Ovary (tissue), 3 donors: ENCODE results near the gene SYN1.

Experiments used
- EP300 ChIP-seq: sonication (generic); formaldehyde crosslinking; IDR thresholded peaks from one replicate; pipeline ENCODE4 v1.6.1; 2017; ENCODE audit warnings: antibody characterized with exemption
- POLR2A ChIP-seq: fragments of 450-650 bp; IDR thresholded peaks from one replicate; pipeline ENCODE4 v1.6.1; 2017; ENCODE audit warnings: antibody characterized with exemption, mild to moderate bottlenecking, moderate library complexity
- TF ChIP-seq, protein P1 (sequence below), 3 donors: fragments of 450-650 bp in 2 of 3; fragments of 200-600 bp in 1 of 3; IDR thresholded peaks; one replicate each; pipeline versions ENCODE4 v1.5.1 to v1.8.0; 2016 to 2022; ENCODE audit warnings: antibody characterized with exemption in 3 of 3, mild to moderate bottlenecking in 1 of 3
- donor health status: DM: no; HTN: no; CAD: no.

DNA sequence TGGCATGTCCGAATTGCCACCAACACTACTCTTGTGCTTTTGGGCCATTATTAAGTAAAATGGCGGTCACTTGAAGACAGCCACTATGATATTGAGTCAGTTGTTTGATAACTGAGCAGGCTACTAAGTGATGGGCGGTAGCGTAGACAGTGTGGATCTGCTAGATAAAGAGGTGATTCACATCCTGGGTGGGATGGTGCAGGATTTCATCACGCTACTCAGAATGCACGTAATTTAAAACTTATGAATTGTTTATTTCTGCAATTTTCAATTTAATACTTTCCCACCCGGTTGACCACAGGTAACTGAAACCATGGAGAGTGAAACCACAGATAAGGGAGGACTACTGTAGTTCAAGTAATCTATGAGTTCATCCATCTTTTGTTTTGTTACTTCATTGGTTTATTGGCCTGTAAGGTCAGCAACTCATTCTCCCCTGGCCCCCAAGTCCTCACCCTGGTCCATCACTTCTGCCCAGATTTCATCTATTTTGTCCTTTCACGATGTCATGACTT, 55.8 kb downstream of the SYN1 start:
- TF ChIP-seq, protein P1, sequence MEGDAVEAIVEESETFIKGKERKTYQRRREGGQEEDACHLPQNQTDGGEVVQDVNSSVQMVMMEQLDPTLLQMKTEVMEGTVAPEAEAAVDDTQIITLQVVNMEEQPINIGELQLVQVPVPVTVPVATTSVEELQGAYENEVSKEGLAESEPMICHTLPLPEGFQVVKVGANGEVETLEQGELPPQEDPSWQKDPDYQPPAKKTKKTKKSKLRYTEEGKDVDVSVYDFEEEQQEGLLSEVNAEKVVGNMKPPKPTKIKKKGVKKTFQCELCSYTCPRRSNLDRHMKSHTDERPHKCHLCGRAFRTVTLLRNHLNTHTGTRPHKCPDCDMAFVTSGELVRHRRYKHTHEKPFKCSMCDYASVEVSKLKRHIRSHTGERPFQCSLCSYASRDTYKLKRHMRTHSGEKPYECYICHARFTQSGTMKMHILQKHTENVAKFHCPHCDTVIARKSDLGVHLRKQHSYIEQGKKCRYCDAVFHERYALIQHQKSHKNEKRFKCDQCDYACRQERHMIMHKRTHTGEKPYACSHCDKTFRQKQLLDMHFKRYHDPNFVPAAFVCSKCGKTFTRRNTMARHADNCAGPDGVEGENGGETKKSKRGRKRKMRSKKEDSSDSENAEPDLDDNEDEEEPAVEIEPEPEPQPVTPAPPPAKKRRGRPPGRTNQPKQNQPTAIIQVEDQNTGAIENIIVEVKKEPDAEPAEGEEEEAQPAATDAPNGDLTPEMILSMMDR (IDR thresholded peaks at IDR 0.05), result no peak
- TF ChIP-seq POLR2A (no peak), EP300 (no peak)
